ENCODE measurements around the gene C2CD5.
"Not testable (repeated sequence)": the region's sequence is repeated elsewhere in the genome, so short reads cannot be mapped to it uniquely, and the experiment has no call there.

C2CD5 gene

DNA sequence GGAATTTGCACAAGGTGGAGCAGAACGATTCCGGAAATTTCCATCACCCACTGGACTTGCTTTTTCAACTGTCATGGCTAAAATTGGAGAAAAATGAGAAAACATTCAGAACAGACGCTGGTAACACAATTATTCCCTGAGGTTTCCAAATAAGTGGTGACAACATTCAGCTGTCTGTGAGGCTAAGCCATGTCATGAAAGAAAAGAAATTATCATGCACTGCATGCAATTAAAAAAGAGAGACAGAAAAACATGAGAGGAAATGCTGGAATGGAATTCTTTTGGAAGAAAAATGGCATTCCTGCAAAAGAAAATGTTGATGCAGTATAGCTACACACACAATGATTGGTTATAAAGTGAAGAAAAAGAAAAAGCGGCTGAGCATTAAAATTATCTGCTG is 87.3 kb downstream of the C2CD5 start:
- H3K4me3 ChIP-seq (ENCODE audit: low read length in 2 of 2) = no peak overlapping the region
- no peaks in the 10 kb centered on the region for H3K9me3 ChIP-seq (ENCODE audit: control insufficient read depth in 2 of 2, low read length in 2 of 2)
- no peaks in the 10 kb centered on the region for H3K4me1 ChIP-seq (ENCODE audit: control insufficient read depth, insufficient read depth, low read length)
- no peak overlapping the region for H3K27ac ChIP-seq (ENCODE audit: low read length)
- H3K9ac ChIP-seq (ENCODE audit: low read length in 2 of 2) = no peak overlapping the region
- no peaks in the 10 kb centered on the region for H3K27me3 ChIP-seq (ENCODE audit: control insufficient read depth in 1 of 2, insufficient read depth in 2 of 2, low read length in 2 of 2)
- H3K36me3 ChIP-seq (ENCODE audit: control insufficient read depth in 2 of 2, insufficient read depth in 2 of 2, low read length in 2 of 2) = peaks cover 2 to 3% of the 10 kb centered on the region in 2 donors

DNA sequence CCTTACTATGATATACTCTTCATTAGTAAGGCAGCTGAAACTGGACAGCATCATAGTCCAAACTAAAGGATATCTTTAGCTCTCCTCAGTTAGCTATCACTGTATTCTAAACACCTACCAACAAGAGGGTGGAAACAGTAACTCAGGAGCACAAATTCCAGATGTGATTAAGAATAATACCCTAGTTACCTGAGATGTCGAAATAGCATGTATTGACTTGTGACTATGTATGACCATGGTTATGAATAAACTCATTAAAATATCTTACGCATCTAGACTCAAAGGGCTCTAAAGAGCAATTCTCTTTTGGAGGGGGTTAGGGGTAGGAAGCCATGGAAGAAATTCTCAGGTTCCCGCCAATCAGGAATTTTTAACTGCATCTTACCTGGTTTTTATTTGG is 90.8 kb downstream of the C2CD5 start:
- no peak overlapping the region for H3K27ac ChIP-seq (ENCODE audit: low read length)
- H3K4me1 ChIP-seq (ENCODE audit: control insufficient read depth, insufficient read depth, low read length) = no peaks in the 10 kb centered on the region
- H3K36me3 ChIP-seq (ENCODE audit: control insufficient read depth in 2 of 2, insufficient read depth in 2 of 2, low read length in 2 of 2) = peaks cover 2 to 3% of the 10 kb centered on the region in 2 donors
- no peaks in the 10 kb centered on the region for H3K9me3 ChIP-seq (ENCODE audit: control insufficient read depth in 2 of 2, low read length in 2 of 2)
- no peak overlapping the region for H3K9ac ChIP-seq (ENCODE audit: low read length in 2 of 2)
- H3K27me3 ChIP-seq (ENCODE audit: control insufficient read depth in 1 of 2, insufficient read depth in 2 of 2, low read length in 2 of 2) = no peaks in the 10 kb centered on the region
- H3K4me3 ChIP-seq (ENCODE audit: low read length in 2 of 2) = no peak overlapping the region

DNA sequence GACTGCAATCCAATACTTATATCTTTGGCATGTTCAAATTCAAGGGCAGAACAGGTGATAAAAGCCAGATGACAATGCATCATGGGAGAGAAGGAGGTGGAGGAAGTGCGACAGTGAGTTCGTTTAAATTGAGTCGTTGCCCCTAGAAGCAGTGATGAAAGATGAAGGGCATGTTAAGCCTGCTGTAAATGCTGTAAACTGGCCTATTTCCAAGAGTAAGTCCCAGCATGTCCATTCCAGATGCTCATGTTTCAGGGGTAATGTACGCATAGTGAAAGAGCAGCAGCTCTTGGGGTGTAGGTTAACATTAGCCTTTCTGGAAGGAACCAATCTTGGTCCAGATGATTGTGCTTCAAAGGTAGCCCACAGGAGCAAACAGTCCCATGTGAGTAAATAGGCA is 97.1 kb downstream of the C2CD5 start:
- Histone ChIP-seq H3K36me3 (ENCODE audit: control insufficient read depth in 2 of 2, insufficient read depth in 2 of 2, low read length in 2 of 2) (no peaks in the 10 kb centered on the region), H3K4me3 (ENCODE audit: low read length in 2 of 2) (no peak overlapping the region), H3K27me3 (ENCODE audit: control insufficient read depth in 1 of 2, insufficient read depth in 2 of 2, low read length in 2 of 2) (no peaks in the 10 kb centered on the region), H3K9me3 (ENCODE audit: control insufficient read depth in 2 of 2, low read length in 2 of 2) (no peaks in the 10 kb centered on the region), H3K9ac (ENCODE audit: low read length in 2 of 2) (no peak overlapping the region), H3K4me1 (ENCODE audit: control insufficient read depth, insufficient read depth, low read length) (no peaks in the 10 kb centered on the region), H3K27ac (ENCODE audit: low read length) (no peak overlapping the region)

DNA sequence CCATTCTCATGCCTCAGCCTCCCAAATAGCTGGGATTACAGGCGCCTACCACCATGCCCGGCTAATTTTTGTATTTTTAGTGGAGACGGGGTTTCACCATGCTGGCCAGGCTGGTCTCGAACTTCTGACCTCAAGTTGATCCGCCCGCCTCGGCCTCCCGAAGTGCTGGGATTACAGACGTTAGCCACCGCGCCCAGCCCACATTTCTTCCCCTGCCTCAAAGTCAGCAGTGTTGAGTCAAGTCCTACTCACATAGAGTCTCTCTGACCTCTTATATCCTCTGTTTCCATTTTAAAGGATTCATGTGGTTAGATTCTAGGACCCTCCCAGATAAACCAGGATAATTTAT is 100.1 kb downstream of the C2CD5 start:
- H3K4me3 ChIP-seq (ENCODE audit: low read length in 2 of 2); H3K27ac ChIP-seq (ENCODE audit: low read length); H3K36me3 ChIP-seq (ENCODE audit: control insufficient read depth in 2 of 2, insufficient read depth in 2 of 2, low read length in 2 of 2); H3K4me1 ChIP-seq (ENCODE audit: control insufficient read depth, insufficient read depth, low read length); H3K9ac ChIP-seq (ENCODE audit: low read length in 2 of 2); H3K27me3 ChIP-seq (ENCODE audit: control insufficient read depth in 1 of 2, insufficient read depth in 2 of 2, low read length in 2 of 2); H3K9me3 ChIP-seq (ENCODE audit: control insufficient read depth in 2 of 2, low read length in 2 of 2): not testable (repeated sequence)

- H3K27ac ChIP-seq (ENCODE audit: low read length) = no peak overlapping the region
- H3K4me1 ChIP-seq (ENCODE audit: control insufficient read depth, insufficient read depth, low read length) = no peaks in the 10 kb centered on the region
- H3K9ac ChIP-seq (ENCODE audit: low read length in 2 of 2) = no peak overlapping the region
- H3K4me3 ChIP-seq (ENCODE audit: low read length in 2 of 2) = no peak overlapping the region
- H3K36me3 ChIP-seq (ENCODE audit: control insufficient read depth in 2 of 2, insufficient read depth in 2 of 2, low read length in 2 of 2) = no peaks in the 10 kb centered on the region
- H3K27me3 ChIP-seq (ENCODE audit: control insufficient read depth in 1 of 2, insufficient read depth in 2 of 2, low read length in 2 of 2) = no peaks in the 10 kb centered on the region
- no peaks in the 10 kb centered on the region for H3K9me3 ChIP-seq (ENCODE audit: control insufficient read depth in 2 of 2, low read length in 2 of 2)
Measured at GRCh38 chr12:22443379-22444316, 100.7 kb downstream of the C2CD5 start.

DNA sequence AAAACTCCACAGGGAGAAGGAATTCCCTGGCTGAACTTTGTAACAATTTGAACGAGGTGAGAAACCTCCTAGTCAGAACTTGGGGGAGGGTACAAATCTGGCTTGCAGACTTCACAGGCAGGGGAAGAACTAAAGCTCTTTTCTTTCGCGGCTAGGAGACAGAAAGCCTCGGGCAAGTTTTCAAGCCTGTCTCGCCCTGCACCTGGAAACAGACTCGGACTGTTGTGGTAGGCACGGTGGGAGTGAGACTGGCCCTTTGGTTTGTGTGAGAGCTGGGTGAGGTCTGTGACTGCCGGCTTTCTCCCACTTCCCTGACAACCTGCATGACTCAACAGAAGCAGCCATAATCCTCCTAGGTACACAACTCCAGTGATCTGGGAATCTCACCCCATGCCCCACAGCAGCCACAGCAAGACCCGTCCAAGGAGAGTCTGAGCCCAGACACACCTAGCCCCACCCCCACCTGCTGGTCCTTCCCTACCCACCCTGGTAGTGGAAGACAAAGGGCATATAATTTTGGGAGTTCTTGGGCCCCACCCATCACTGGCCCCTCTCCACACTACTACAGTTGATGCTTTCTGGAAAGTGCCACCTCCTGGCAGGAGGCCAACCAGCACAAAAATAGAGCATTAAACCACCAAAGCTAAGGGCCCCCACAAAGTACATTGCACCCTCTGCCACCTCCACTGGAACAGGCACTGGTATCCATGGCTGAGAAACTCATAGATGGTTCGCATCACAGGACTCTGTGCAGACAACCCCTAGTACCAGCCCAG is 107.1 kb downstream of the C2CD5 start:
- H3K27me3 ChIP-seq (ENCODE audit: control insufficient read depth in 1 of 2, insufficient read depth in 2 of 2, low read length in 2 of 2) = no peaks in the 10 kb centered on the region
- no peak overlapping the region for H3K9ac ChIP-seq (ENCODE audit: low read length in 2 of 2)
- H3K36me3 ChIP-seq (ENCODE audit: control insufficient read depth in 2 of 2, insufficient read depth in 2 of 2, low read length in 2 of 2) = no peaks in the 10 kb centered on the region
- H3K4me1 ChIP-seq (ENCODE audit: control insufficient read depth, insufficient read depth, low read length) = no peaks in the 10 kb centered on the region
- no peaks in the 10 kb centered on the region for H3K9me3 ChIP-seq (ENCODE audit: control insufficient read depth in 2 of 2, low read length in 2 of 2)
- H3K4me3 ChIP-seq (ENCODE audit: low read length in 2 of 2) = no peak overlapping the region
- no peak overlapping the region for H3K27ac ChIP-seq (ENCODE audit: low read length)

- Histone ChIP-seq H3K27me3 (ENCODE audit: control insufficient read depth in 1 of 2, insufficient read depth in 2 of 2, low read length in 2 of 2) (no peaks in the 10 kb centered on the region), H3K4me3 (ENCODE audit: low read length in 2 of 2) (no peak overlapping the region), H3K4me1 (ENCODE audit: control insufficient read depth, insufficient read depth, low read length) (no peaks in the 10 kb centered on the region), H3K36me3 (ENCODE audit: control insufficient read depth in 2 of 2, insufficient read depth in 2 of 2, low read length in 2 of 2) (no peaks in the 10 kb centered on the region), H3K9me3 (ENCODE audit: control insufficient read depth in 2 of 2, low read length in 2 of 2) (no peaks in the 10 kb centered on the region), H3K27ac (ENCODE audit: low read length) (no peak overlapping the region), H3K9ac (ENCODE audit: low read length in 2 of 2) (no peak overlapping the region)
Measured at GRCh38 chr12:22435583-22435982, 108.8 kb downstream of the C2CD5 start.

GRCh38 chr12:22431693-22432251 is 112.6 kb downstream of the C2CD5 start:
- Histone ChIP-seq H3K9me3 (ENCODE audit: control insufficient read depth in 2 of 2, low read length in 2 of 2) (no peaks in the 10 kb centered on the region), H3K27ac (ENCODE audit: low read length) (no peak overlapping the region), H3K27me3 (ENCODE audit: control insufficient read depth in 1 of 2, insufficient read depth in 2 of 2, low read length in 2 of 2) (no peaks in the 10 kb centered on the region), H3K9ac (ENCODE audit: low read length in 2 of 2) (no peak overlapping the region), H3K36me3 (ENCODE audit: control insufficient read depth in 2 of 2, insufficient read depth in 2 of 2, low read length in 2 of 2) (no peaks in the 10 kb centered on the region), H3K4me3 (ENCODE audit: low read length in 2 of 2) (no peak overlapping the region), H3K4me1 (ENCODE audit: control insufficient read depth, insufficient read depth, low read length) (no peaks in the 10 kb centered on the region)

GRCh38 chr12:22416801-22417200 is 127.5 kb downstream of the C2CD5 start:
- no peaks in the 10 kb centered on the region for H3K36me3 ChIP-seq (ENCODE audit: control insufficient read depth in 2 of 2, insufficient read depth in 2 of 2, low read length in 2 of 2)
- H3K9ac ChIP-seq (ENCODE audit: low read length in 2 of 2) = no peak overlapping the region
- H3K9me3 ChIP-seq (ENCODE audit: control insufficient read depth in 2 of 2, low read length in 2 of 2) = no peaks in the 10 kb centered on the region
- no peak overlapping the region for H3K4me3 ChIP-seq (ENCODE audit: low read length in 2 of 2)
- no peak overlapping the region for H3K27ac ChIP-seq (ENCODE audit: low read length)
- H3K27me3 ChIP-seq (ENCODE audit: control insufficient read depth in 1 of 2, insufficient read depth in 2 of 2, low read length in 2 of 2) = no peaks in the 10 kb centered on the region
- H3K4me1 ChIP-seq (ENCODE audit: control insufficient read depth, insufficient read depth, low read length) = no peaks in the 10 kb centered on the region

DNA sequence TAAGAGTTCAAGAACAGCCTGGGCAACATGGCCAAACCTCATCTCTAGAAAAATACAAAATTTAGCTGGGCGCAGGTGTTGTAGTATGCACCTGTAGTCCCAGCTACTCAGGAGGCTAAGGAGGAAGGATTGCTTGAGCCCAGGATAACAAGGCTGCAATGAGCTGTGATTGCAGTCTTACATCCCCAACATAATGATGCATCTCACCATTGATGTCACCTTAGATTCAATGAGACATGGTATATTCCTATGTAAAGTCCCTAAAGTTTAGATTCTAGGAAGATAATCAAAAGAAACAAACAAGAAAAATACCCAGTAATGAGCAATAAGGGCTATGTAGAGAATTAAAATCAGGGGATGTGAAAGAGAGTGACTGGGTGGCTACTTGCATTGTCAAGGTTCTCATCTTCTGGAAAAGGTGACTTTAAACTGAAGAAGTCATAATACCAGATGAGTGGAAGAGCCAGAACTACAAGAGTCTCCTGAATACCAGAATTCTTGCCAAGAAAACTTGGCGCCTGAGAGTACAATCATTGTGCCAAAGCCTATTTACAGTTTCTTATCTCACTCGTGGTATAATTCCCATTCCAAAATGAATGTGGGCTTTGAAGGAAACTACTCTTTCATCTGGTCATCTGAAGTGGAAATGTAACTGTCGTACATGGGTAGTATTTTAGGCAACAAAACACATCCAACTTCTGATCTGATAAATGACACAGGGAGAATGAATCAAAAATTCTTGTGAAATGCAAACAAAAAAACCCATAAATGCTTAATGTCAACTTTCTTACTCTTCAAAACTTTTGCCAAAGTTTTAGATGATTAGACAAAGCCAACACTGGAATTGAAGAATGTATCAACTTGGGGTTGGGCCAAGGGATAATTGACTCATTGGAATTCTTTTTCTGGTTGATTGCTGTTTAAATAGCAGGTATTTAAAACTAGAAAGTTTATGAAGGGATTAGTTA is 128.7 kb downstream of the C2CD5 start:
- H3K27ac ChIP-seq (ENCODE audit: low read length) = no peak overlapping the region
- H3K9ac ChIP-seq (ENCODE audit: low read length in 2 of 2) = no peak overlapping the region
- H3K4me1 ChIP-seq (ENCODE audit: control insufficient read depth, insufficient read depth, low read length) = no peaks in the 10 kb centered on the region
- H3K36me3 ChIP-seq (ENCODE audit: control insufficient read depth in 2 of 2, insufficient read depth in 2 of 2, low read length in 2 of 2) = no peaks in the 10 kb centered on the region
- H3K27me3 ChIP-seq (ENCODE audit: control insufficient read depth in 1 of 2, insufficient read depth in 2 of 2, low read length in 2 of 2) = no peaks in the 10 kb centered on the region
- H3K9me3 ChIP-seq (ENCODE audit: control insufficient read depth in 2 of 2, low read length in 2 of 2) = no peaks in the 10 kb centered on the region
- no peak overlapping the region for H3K4me3 ChIP-seq (ENCODE audit: low read length in 2 of 2)
